ENCODE measurements around the gene ST14.

The ST14 gene

GRCh38 chr11:130178441-130179339 is 19.1 kb downstream of the ST14 start:
- DNase-seq (ENCODE audit: low read depth), result no peak
- no peak for TF ChIP-seq CTCF (IDR thresholded peaks at IDR 0.05; ENCODE audit: control insufficient read depth, extremely low read depth, insufficient read depth)
- no peak overlapping the region for H3K4me3 ChIP-seq (ENCODE audit: low read depth, low read length)

GRCh38 chr11:130179396-130180306 is 20.1 kb downstream of the ST14 start:
- no peak for TF ChIP-seq CTCF (IDR thresholded peaks at IDR 0.05; ENCODE audit: control insufficient read depth, extremely low read depth, insufficient read depth)
- no peak for DNase-seq (ENCODE audit: low read depth)
- H3K4me3 ChIP-seq (ENCODE audit: low read depth, low read length), result no peak overlapping the region

GRCh38 chr11:130180491-130180890 is 20.9 kb downstream of the ST14 start:
- H3K4me3 ChIP-seq (ENCODE audit: low read depth, low read length), result peak overlapping the region; percentile 37
- no peak for TF ChIP-seq CTCF (IDR thresholded peaks at IDR 0.05; ENCODE audit: control insufficient read depth, extremely low read depth, insufficient read depth)
- DNase-seq (ENCODE audit: low read depth), result no peak

- TF ChIP-seq CTCF (IDR thresholded peaks at IDR 0.05; ENCODE audit: control insufficient read depth, extremely low read depth, insufficient read depth), result no peak
- no peak for DNase-seq (ENCODE audit: low read depth)
- peak overlapping the region; percentile 37 for H3K4me3 ChIP-seq (ENCODE audit: low read depth, low read length)
Measured at GRCh38 chr11:130180896-130181294, 21.3 kb downstream of the ST14 start.

- H3K4me3 ChIP-seq (ENCODE audit: low read depth, low read length), result peak overlapping the region; percentile 37
- no peak for TF ChIP-seq CTCF (IDR thresholded peaks at IDR 0.05; ENCODE audit: control insufficient read depth, extremely low read depth, insufficient read depth)
- peak; percentile 97 for DNase-seq (ENCODE audit: low read depth)
Measured at GRCh38 chr11:130181295-130182272, 22.0 kb downstream of the ST14 start.
